OCI-LY7 (cell line): ENCODE data around the gene RNF223.

Source experiments
- CTCF ChIP-seq: fragments of 200-600 bp; sonication (generic); conservative IDR thresholded peaks from 2 replicates; pipeline ENCODE4 v1.5.1; 2014; ENCODE audit warnings: mild to moderate bottlenecking, antibody characterized with exemption, low read length, moderate library complexity, mixed read lengths
- EZH2phosphoT487 ChIP-seq: fragments of 200-600 bp; sonication (generic); IDR thresholded peaks from 2 replicates; pipeline ENCODE4 v1.6.1; 2018; ENCODE audit warnings: low read depth, borderline replicate concordance, mild to moderate bottlenecking, mixed run types, antibody characterized with exemption, low read length, moderate library complexity, mixed read lengths

GRCh38 chr1:1115786-1116700 lies 41.9 kb upstream of the RNF223 start, which contains the start of gene C1orf159:
- TF ChIP-seq CTCF (no peak), EZH2phosphoT487 (no peak)
